GM19025 (cell line): ENCODE measurements around the gene GFOD2.

Experiments used
- ATAC-seq: cut with Tn5 transposase; IDR thresholded peaks from one replicate; pipeline ENCODE4 v1.9.1; 2021; ENCODE audit warnings: mild to moderate bottlenecking, low read depth, moderate library complexity; ENCODE audit not compliant: unreplicated experiment

The GFOD2 gene

DNA sequence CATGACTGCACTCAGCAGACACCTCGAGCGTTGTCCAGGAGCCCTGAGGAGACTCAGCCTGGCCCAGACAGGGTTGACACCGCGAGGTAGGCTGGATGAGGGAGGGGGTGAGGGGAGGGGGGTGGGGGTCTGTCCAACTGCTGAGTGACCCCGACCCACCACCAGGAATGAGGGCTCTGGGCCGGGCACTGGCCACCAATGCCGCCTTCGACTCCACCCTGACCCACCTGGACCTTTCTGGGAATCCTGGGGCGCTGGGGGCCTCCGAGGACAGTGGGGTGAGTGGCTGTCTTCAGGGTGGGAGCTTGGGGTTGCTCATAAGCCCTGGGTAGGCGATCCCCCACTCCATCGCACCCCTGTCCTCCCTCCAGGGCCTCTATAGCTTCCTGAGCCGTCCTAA, 71.4 kb downstream of the GFOD2 start:
- ATAC-seq: no peak

DNA sequence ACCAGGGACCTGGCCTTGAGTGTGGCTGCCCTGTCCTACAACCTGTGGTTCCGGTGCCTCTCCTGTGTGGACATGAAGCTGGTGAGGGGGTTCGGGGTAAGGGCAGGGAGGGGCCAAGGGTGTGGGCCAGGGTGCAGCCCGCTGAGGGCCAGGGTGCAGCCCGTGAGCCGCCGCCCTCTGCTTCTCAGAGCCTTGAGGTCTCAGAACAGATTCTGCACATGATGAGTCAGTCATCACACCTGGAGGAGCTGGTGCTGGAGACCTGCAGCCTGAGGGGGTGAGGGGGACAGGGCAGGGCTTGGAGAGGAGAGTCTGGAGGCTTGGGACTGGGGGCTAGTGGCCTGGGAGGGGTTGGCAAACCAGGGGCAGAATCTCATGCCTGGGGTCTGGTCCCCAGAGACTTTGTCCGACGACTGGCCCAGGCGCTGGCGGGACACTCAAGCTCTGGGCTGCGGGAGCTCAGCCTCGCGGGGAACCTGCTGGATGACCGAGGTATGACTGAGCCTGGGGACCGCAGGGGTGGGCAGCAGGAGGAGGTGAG, 71.9 kb downstream of the GFOD2 start:
- ATAC-seq: no peak

- ATAC-seq: no peak
These were observed 73.6 kb downstream of the GFOD2 start for GRCh38 chr16:67645397-67646121.

- ATAC-seq: no peak
These were observed 75.1 kb downstream of the GFOD2 start for GRCh38 chr16:67644038-67644437.

DNA sequence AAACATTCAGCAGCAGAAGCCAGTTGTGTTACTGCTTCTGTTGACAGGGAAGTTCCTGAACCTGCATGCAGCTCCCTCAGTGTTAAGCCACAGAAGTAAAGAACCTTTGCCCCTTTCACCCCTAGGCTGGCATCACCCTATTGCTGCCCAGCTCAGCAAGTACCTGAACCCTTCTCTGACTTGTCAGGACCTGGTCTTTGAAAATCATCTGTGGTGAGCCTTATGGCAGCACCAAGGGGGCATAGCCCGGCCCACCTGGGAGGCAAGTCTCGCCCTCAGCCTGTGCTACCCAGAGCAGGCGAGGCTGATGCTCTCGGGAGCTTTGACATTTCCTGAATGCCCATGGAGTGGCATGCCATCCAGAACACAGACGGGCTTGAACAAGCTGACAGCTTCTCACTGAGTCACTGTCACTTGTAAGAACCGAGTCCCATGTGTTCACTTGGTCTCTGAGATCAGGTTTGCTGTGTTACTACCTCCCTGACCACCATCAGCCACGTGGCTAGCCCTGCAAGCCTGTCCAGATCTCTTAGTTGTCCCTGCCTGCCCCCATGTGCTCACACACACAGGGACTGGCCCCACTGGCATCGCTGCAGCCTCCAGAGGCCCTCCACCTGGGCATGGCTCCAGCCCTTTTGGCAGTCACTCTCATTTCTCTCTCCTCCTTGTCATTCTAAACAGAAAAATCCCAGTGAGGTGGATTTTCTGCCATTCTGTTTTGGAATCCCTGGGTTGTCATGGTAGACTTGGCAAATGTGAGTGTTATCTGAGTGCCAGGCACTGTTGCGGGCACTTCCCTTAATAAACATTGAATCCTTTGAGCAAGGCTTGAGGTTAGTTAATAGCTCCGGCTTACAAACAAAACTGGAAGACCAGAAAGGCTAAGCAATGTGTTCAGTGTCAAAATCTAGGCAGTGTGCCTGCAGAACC, 77.1 kb downstream of the GFOD2 start:
- ATAC-seq: no peak

GRCh38 chr16:67637625-67638024, 81.5 kb downstream of the GFOD2 start:
- no peak for ATAC-seq

DNA sequence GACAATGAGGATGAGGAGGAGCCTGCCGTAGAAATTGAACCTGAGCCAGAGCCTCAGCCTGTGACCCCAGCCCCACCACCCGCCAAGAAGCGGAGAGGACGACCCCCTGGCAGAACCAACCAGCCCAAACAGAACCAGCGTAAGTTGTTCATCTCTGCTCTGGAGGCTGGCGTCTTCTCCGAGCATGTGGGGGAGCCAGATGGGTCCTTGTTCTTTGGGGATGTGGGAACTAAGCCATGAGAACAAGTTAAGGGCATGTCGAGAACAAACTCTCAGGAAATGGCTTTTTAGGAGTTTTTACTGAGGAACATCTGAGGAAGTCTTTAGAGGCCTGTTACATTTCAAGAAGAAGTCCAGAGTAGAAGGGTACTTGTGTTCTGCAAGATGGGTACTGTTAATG, 82.4 kb downstream of the GFOD2 start:
- ATAC-seq: no peak

- ATAC-seq: no peak
These were observed 86.5 kb downstream of the GFOD2 start for GRCh38 chr16:67632415-67633172.

DNA sequence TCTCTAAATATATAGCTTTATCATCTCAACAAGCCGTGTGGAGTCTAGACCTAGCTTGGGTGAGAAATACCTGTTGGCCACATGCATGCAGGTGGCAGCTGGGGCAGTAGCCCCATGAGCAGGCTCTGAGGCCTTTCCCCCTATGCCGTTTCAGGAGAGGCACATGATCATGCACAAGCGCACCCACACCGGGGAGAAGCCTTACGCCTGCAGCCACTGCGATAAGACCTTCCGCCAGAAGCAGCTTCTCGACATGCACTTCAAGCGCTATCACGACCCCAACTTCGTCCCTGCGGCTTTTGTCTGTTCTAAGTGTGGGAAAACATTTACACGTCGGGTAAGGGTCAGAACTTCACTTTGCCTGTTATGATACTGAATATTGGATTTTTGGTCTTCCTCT, 90.9 kb downstream of the GFOD2 start:
- ATAC-seq: no peak
